AG09309 (cell line): ENCODE results near the gene GATA6.

Experiments
- DNase-seq: peaks from one replicate; pipeline ENCODE4 v3.0.0-alpha.2; 2010; ENCODE audit warnings: low read depth
- H3K4me3 ChIP-seq: 2 replicates; pipeline ENCODE4 v1.5.1; 2011; ENCODE audit warnings: mild to moderate bottlenecking, low read depth, low read length, moderate library complexity; ENCODE audit not compliant: control insufficient read depth
- CTCF ChIP-seq: IDR thresholded peaks from 2 replicates; pipeline ENCODE4 v1.5.1; 2011; ENCODE audit warnings: mild to moderate bottlenecking, low read depth, low read length, inconsistent platforms; ENCODE audit not compliant: insufficient read depth, control insufficient read depth; ENCODE audit errors: missing control alignments

Gene GATA6

GRCh38 chr18:22186484-22186971 lies 17.1 kb downstream of the GATA6 start:
- DNase-seq, result no peak
- H3K4me3 ChIP-seq, result no peak overlapping the region
- TF ChIP-seq CTCF, result no peak

GRCh38 chr18:22188559-22189267 lies 19.3 kb downstream of the GATA6 start:
- DNase-seq, result no peak
- H3K4me3 ChIP-seq, result no peak overlapping the region
- TF ChIP-seq CTCF, result no peak

GRCh38 chr18:22189449-22190166 lies 20.2 kb downstream of the GATA6 start:
- no peak for TF ChIP-seq CTCF
- no peak overlapping the region for H3K4me3 ChIP-seq
- no peak for DNase-seq

- DNase-seq, result no peak
- no peak for TF ChIP-seq CTCF
- H3K4me3 ChIP-seq, result no peak overlapping the region
Measured at GRCh38 chr18:22191346-22191695, 21.9 kb downstream of the GATA6 start.

- DNase-seq, result no peak
- H3K4me3 ChIP-seq, result no peak overlapping the region
- no peak for TF ChIP-seq CTCF
Measured at GRCh38 chr18:22191923-22192322, 22.5 kb downstream of the GATA6 start.

- no peak for DNase-seq
- TF ChIP-seq CTCF, result no peak
- H3K4me3 ChIP-seq, result no peak overlapping the region
Measured at GRCh38 chr18:22193466-22193865, 24.1 kb downstream of the GATA6 start.
